Activated CD4-positive, CD25-positive, alpha-beta regulatory T cell (primary cell): ENCODE data around the gene PYCARD.
"Not testable (repeated sequence)": the region's sequence is repeated elsewhere in the genome, so short reads cannot be mapped to it uniquely, and the experiment has no call there.

Experiments
- DNase-seq, 4 experiments: peaks; one replicate each; lab custom pipeline; 2025; lab: John Stamatoyannopoulos, UW

The PYCARD gene

GRCh38 chr16:31202414-31203375 is at the start of gene PYCARD:
Gene PYCARD (minus strand): TSS chr16:31202760. CDS start chr16:31202690, 70 bp downstream.
- no peak for DNase-seq

GRCh38 chr16:31251435-31251834 is 48.9 kb upstream of the PYCARD start:
- DNase-seq, result no peak

GRCh38 chr16:31250782-31251384 is 48.3 kb upstream of the PYCARD start:
- DNase-seq, result no peak

- no peak for DNase-seq
Measured at GRCh38 chr16:31248344-31248743, 45.8 kb upstream of the PYCARD start.

GRCh38 chr16:31246296-31246695 is 43.7 kb upstream of the PYCARD start:
- no peak for DNase-seq

GRCh38 chr16:31245598-31245997 is 43.0 kb upstream of the PYCARD start:
- not testable (repeated sequence) for DNase-seq

- DNase-seq, result no peak
Measured at GRCh38 chr16:31243734-31244670, 41.4 kb upstream of the PYCARD start.

GRCh38 chr16:31242206-31242605 is 39.6 kb upstream of the PYCARD start:
- no peak for DNase-seq

- no peak for DNase-seq
Measured at GRCh38 chr16:31238041-31238440, 35.5 kb upstream of the PYCARD start.

- no peak for DNase-seq
Measured at GRCh38 chr16:31229501-31229900, 26.9 kb upstream of the PYCARD start.

GRCh38 chr16:31228206-31228605 is 25.6 kb upstream of the PYCARD start:
- DNase-seq, result no peak

GRCh38 chr16:31225193-31225592 is 22.6 kb upstream of the PYCARD start:
- DNase-seq, result no peak

- no peak for DNase-seq
Measured at GRCh38 chr16:31224092-31224955, 21.8 kb upstream of the PYCARD start.

- no peak for DNase-seq
Measured at GRCh38 chr16:31223044-31223443, 20.5 kb upstream of the PYCARD start.

GRCh38 chr16:31221357-31222160 is 19.0 kb upstream of the PYCARD start:
- DNase-seq, result no peak

- no peak for DNase-seq
Measured at GRCh38 chr16:31219154-31219741, 16.7 kb upstream of the PYCARD start.

GRCh38 chr16:31217136-31217530 is 14.6 kb upstream of the PYCARD start:
- no peak for DNase-seq

GRCh38 chr16:31216422-31217135 is 14.0 kb upstream of the PYCARD start, which contains the start of gene PYDC1:
Gene PYDC1 (minus strand): TSS chr16:31217135. CDS start chr16:31217028, 107 bp downstream.
- no peak for DNase-seq
